GM23248 (cell line): Measurements from ENCODE around the gene ZNF500. TPM values are rescaled to one million over a fixed set of nuclear protein-coding genes. Genes with fewer than 3 reads are reported as not detected.

Source experiments
- DNase-seq: peaks from one replicate; pipeline ENCODE4 v3.0.0-alpha.2; 2015
- H2AFZ ChIP-seq: fragments of 200-600 bp; sonication (generic); 2 replicates; pipeline ENCODE4 v1.6.1; 2016; ENCODE audit warnings: antibody characterized with exemption
- H3F3A ChIP-seq: fragments of 200-600 bp; sonication (generic); 2 replicates; pipeline ENCODE4 v1.6.1; 2016; ENCODE audit warnings: mild to moderate bottlenecking, antibody characterized with exemption, mixed run types; ENCODE audit not compliant: insufficient read depth
- H3K27ac ChIP-seq: fragments of 200-600 bp; sonication (generic); 2 replicates; pipeline ENCODE4 v1.5.1; 2016; ENCODE audit warnings: mild to moderate bottlenecking
- H3K27me3 ChIP-seq: fragments of 200-600 bp; sonication (generic); replicated peaks from 2 replicates; pipeline ENCODE4 v1.6.1; 2016; ENCODE audit warnings: mild to moderate bottlenecking; ENCODE audit not compliant: insufficient read depth
- H3K36me3 ChIP-seq: fragments of 200-600 bp; sonication (generic); 2 replicates; pipeline ENCODE4 v1.6.1; 2016; ENCODE audit warnings: low read depth, mild to moderate bottlenecking
- H3K4me1 ChIP-seq: fragments of 200-600 bp; sonication (generic); 2 replicates; pipeline ENCODE4 v1.6.1; 2016; ENCODE audit warnings: mild to moderate bottlenecking; ENCODE audit not compliant: insufficient read depth
- H3K4me2 ChIP-seq: fragments of 200-600 bp; sonication (generic); one replicate; pipeline ENCODE4 v1.6.1; 2016; ENCODE audit warnings: mild to moderate bottlenecking; ENCODE audit not compliant: unreplicated experiment
- H3K4me3 ChIP-seq: fragments of 200-600 bp; sonication (generic); 2 replicates; pipeline ENCODE4 v1.5.1; 2016; ENCODE audit warnings: mild to moderate bottlenecking
- H3K79me2 ChIP-seq: fragments of 200-600 bp; sonication (generic); 2 replicates; pipeline ENCODE4 v1.6.1; 2016; ENCODE audit warnings: mild to moderate bottlenecking; ENCODE audit not compliant: insufficient read depth
- H3K9ac ChIP-seq: fragments of 200-600 bp; sonication (generic); 2 replicates; pipeline ENCODE4 v1.6.1; 2016; ENCODE audit warnings: mild to moderate bottlenecking
- H3K9me2 ChIP-seq: fragments of 200-600 bp; sonication (generic); 2 replicates; pipeline ENCODE4 v1.6.1; 2016; ENCODE audit warnings: mixed run types, mild to moderate bottlenecking, moderate library complexity; ENCODE audit not compliant: insufficient read depth
- H3K9me3 ChIP-seq: fragments of 200-600 bp; sonication (generic); one replicate; pipeline ENCODE4 v1.6.1; 2017; ENCODE audit warnings: low read depth
- H4K20me1 ChIP-seq: fragments of 200-600 bp; sonication (generic); 2 replicates; pipeline ENCODE4 v1.6.0; 2016; ENCODE audit not compliant: insufficient read depth
- EZH2 ChIP-seq: fragments of 200-600 bp; sonication (generic); IDR thresholded peaks from 2 replicates; pipeline ENCODE4 v1.6.1; 2018; ENCODE audit warnings: antibody characterized with exemption, mild to moderate bottlenecking; ENCODE audit not compliant: insufficient read depth, poor library complexity, severe bottlenecking
- EZH2phosphoT487 ChIP-seq: fragments of 200-600 bp; sonication (generic); IDR thresholded peaks from 2 replicates; pipeline ENCODE4 v1.6.1; 2018; ENCODE audit warnings: antibody characterized with exemption, moderate library complexity, mild to moderate bottlenecking, low read depth; ENCODE audit not compliant: insufficient read depth
- WGBS, 2 experiments: methylation state at CpG; one replicate each; pipeline ENCODE4 v1.1.6; 2015 to 2017; ENCODE audit warnings: low lambda C conversion rate in 2 of 2, low coverage in 1 of 2; ENCODE audit errors: missing lambda C conversion rate in 2 of 2; 5-methylcytosine and 5-hydroxymethylcytosine counted together
- in situ Hi-C: fragments of 300-500 bp; cut with MboI; formaldehyde crosslinking; loops from 2 replicates; pipeline ENCODE4 v1.15.0; 2020
- polyA plus RNA-seq: library from polyadenylated mRNA; unstranded; fragments of >200 nt; fragmentation: Nextera tagmentation; extraction: Ambion mirVana; gene quantifications from 2 replicates; pipeline ENCODE4 v1.2.1, GENCODE V29; 2016
- total RNA-seq: library from RNA; depleted of rRNA; stranded (reverse); fragments of >200 nt; shearing (Covaris generic); gene quantifications from 2 replicates; pipeline ENCODE4 v1.2.3, GENCODE V29; 2014

Gene ZNF500
- total and polyA plus RNA-seq, 2 experiments from 2014 or later = 7.4 to 12.3 TPM

DNA sequence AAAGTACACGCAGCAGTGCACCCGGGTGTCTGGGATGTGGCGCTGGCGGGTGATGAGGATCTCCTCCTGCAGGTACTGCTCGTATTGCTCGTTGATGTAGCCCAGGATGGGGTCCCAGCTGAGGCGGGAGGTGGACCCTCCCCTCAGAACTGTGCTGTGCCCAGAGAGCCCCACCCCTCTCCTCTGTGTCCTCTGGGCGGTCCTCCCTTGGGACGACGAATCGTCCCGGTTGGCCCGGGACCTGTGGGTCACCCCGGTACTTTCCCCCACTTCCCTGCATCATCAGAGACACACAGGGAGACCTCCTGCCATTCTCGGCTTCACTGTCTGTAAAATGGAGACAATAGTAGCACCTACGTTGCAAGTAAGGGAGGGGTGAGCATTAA, 17.0 kb upstream of the ZNF500 start:
- Histone ChIP-seq H3F3A (no peaks in the 10 kb centered on the region), H3K4me3 (no peak overlapping the region), H3K4me2 (no peak overlapping the region), H3K27me3 (no peaks in the 10 kb centered on the region), H2AFZ (no peak overlapping the region), H3K9me3 (no peaks in the 10 kb centered on the region), H3K9ac (no peak overlapping the region), H4K20me1 (no peaks in the 10 kb centered on the region), H3K79me2 (no peaks in the 10 kb centered on the region), H3K27ac (no peak overlapping the region), H3K36me3 (no peaks in the 10 kb centered on the region), H3K4me1 (no peaks in the 10 kb centered on the region), H3K9me2 (no peaks in the 10 kb centered on the region)
- TF ChIP-seq EZH2phosphoT487 (no peak), EZH2 (no peak)
- in situ Hi-C loops = no loop called here
- DNase-seq = no peak
- WGBS, 2 experiments = 76% methylated on average over 16 of the region's 16 CpGs

DNA sequence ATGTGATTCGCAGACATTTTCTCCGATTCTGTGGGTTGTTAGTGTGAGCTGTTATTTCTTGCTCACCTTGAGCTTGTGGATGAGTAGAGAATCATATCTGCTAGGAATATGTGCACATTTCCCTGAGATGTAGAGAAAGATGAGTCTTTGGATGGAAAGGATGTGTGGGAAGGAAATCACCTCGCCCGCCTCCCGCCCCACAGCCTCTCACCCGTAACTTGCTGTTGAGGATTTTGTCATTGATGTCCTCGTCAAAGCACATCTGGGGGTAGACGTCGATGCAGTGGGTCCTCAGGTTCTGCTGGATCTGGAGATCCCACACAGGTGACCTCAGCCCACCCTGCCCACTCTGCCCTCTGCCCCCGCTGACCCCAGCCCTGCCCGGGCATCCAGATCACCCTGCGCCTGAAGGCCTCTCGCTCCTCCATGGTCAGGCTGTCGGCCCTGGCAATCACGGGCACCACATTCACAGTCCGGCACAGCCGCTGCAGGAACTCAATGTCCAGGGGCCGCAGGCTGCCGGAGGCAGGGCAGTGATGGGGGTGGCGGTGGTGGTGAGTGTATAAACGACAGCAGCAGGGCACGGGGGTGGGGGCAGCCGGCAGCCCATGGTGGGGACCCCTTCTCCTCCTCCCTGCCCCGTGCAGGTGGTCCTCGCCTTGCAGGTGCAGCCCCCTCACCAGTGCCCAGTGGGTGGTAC, 16.4 kb upstream of the ZNF500 start:
- H2AFZ ChIP-seq = no peak overlapping the region
- no peak overlapping the region for H3K4me3 ChIP-seq
- no peak overlapping the region for H3K9ac ChIP-seq
- no peaks in the 10 kb centered on the region for H4K20me1 ChIP-seq
- no peak overlapping the region for H3K4me2 ChIP-seq
- H3K27me3 ChIP-seq = no peaks in the 10 kb centered on the region
- no peaks in the 10 kb centered on the region for H3F3A ChIP-seq
- no peak overlapping the region for H3K27ac ChIP-seq
- TF ChIP-seq EZH2phosphoT487 (no peak), EZH2 (no peak)
- no peaks in the 10 kb centered on the region for H3K4me1 ChIP-seq
- no peaks in the 10 kb centered on the region for H3K9me2 ChIP-seq
- no peaks in the 10 kb centered on the region for H3K9me3 ChIP-seq
- H3K79me2 ChIP-seq = no peaks in the 10 kb centered on the region
- no peaks in the 10 kb centered on the region for H3K36me3 ChIP-seq
- no peak for DNase-seq
- in situ Hi-C loops = no loop called here
- 77 to 81% methylated on average over 24 to 25 of the region's 25 CpGs for WGBS, 2 experiments

GRCh38 chr16:4780235-4780634, 13.3 kb upstream of the ZNF500 start:
- Histone ChIP-seq H3K79me2 (no peaks in the 10 kb centered on the region), H3K36me3 (no peaks in the 10 kb centered on the region), H3K9me2 (no peaks in the 10 kb centered on the region), H3K27ac (no peak overlapping the region), H3K9me3 (no peaks in the 10 kb centered on the region), H3K4me3 (no peak overlapping the region), H3F3A (no peaks in the 10 kb centered on the region), H3K9ac (no peak overlapping the region), H3K4me1 (no peaks in the 10 kb centered on the region), H3K4me2 (no peak overlapping the region), H4K20me1 (no peaks in the 10 kb centered on the region), H3K27me3 (no peaks in the 10 kb centered on the region), H2AFZ (no peak overlapping the region)
- TF ChIP-seq EZH2phosphoT487 = no peak
- TF ChIP-seq EZH2 = no peak
- peak; percentile 30 for DNase-seq
- WGBS, 2 experiments = 58 to 67% methylated on average over 4 of the region's 4 CpGs
- in situ Hi-C loops = no loop called here

- 77 to 78% methylated on average over 5 of the region's 5 CpGs for WGBS, 2 experiments
- in situ Hi-C loops = no loop called here
These were observed 11.1 kb upstream of the ZNF500 start for GRCh38 chr16:4778050-4778392.

More at GRCh38 chr16:4778050-4778392, 11.1 kb upstream of the ZNF500 start:
- Histone ChIP-seq H3K27me3 (no peaks in the 10 kb centered on the region), H3K79me2 (no peaks in the 10 kb centered on the region), H3K4me1 (no peaks in the 10 kb centered on the region), H3K4me3 (no peak overlapping the region), H3F3A (no peaks in the 10 kb centered on the region), H3K9me3 (no peaks in the 10 kb centered on the region), H2AFZ (no peak overlapping the region), H3K9ac (no peak overlapping the region), H3K36me3 (no peaks in the 10 kb centered on the region), H4K20me1 (no peaks in the 10 kb centered on the region), H3K9me2 (no peaks in the 10 kb centered on the region), H3K27ac (no peak overlapping the region), H3K4me2 (no peak overlapping the region)
- DNase-seq = no peak
- TF ChIP-seq EZH2phosphoT487 = no peak
- TF ChIP-seq EZH2 = no peak
